Measurements from ENCODE around the gene PCDHGA6.
"Not testable (repeated sequence)": the region's sequence is repeated elsewhere in the genome, so short reads cannot be mapped to it uniquely, and the experiment has no call there.

Gene PCDHGA6

GRCh38 chr5:141394401-141395187 is 20.9 kb downstream of the PCDHGA6 start:
- not testable (repeated sequence) for DNase-seq

GRCh38 chr5:141397756-141398551 is 24.3 kb downstream of the PCDHGA6 start, which contains the start of gene PCDHGB5:
Gene PCDHGB5, plus strand, starts transcription at chr5:141397947. Its CDS starts 181 bp downstream, at chr5:141398128.
- DNase-seq = not testable (repeated sequence)

- DNase-seq = no peak
Observed at GRCh38 chr5:141398608-141399007, 24.9 kb downstream of the PCDHGA6 start.

GRCh38 chr5:141399555-141400258 is 26.0 kb downstream of the PCDHGA6 start:
- no peak for DNase-seq

GRCh38 chr5:141402553-141403243 is 29.0 kb downstream of the PCDHGA6 start, which contains the start of gene PCDHGA9:
Gene PCDHGA9, plus strand, starts transcription at chr5:141402778. Its CDS starts 175 bp downstream, at chr5:141402953.
- DNase-seq = no peak

GRCh38 chr5:141403387-141403786 is 29.7 kb downstream of the PCDHGA6 start:
- DNase-seq = no peak

GRCh38 chr5:141407790-141408505 is 34.3 kb downstream of the PCDHGA6 start, which contains the start of gene PCDHGB6:
Gene PCDHGB6, plus strand, starts transcription at chr5:141408021. Its CDS starts 182 bp downstream, at chr5:141408203.
- not testable (repeated sequence) for DNase-seq

- DNase-seq = no peak
Observed at GRCh38 chr5:141409598-141410306, 36.1 kb downstream of the PCDHGA6 start.

GRCh38 chr5:141411575-141411974 is 37.9 kb downstream of the PCDHGA6 start:
- DNase-seq = no peak

GRCh38 chr5:141412854-141413539 is 39.3 kb downstream of the PCDHGA6 start, which contains the start of gene PCDHGA10:
Gene PCDHGA10, plus strand, starts transcription at chr5:141412987. Its CDS starts 189 bp downstream, at chr5:141413176.
- no peak for DNase-seq

- DNase-seq = no peak
Observed at GRCh38 chr5:141413540-141414069, 39.9 kb downstream of the PCDHGA6 start.

GRCh38 chr5:141414548-141415274 is 41.0 kb downstream of the PCDHGA6 start:
- not testable (repeated sequence) for DNase-seq

- DNase-seq = not testable (repeated sequence)
Observed at GRCh38 chr5:141415275-141415618, 41.6 kb downstream of the PCDHGA6 start.

- DNase-seq = not testable (repeated sequence)
Observed at GRCh38 chr5:141417494-141418172, 43.9 kb downstream of the PCDHGA6 start, which contains the start of gene PCDHGB7. Gene PCDHGB7, plus strand, starts transcription at chr5:141417677. Its CDS starts 183 bp downstream, at chr5:141417860.

- DNase-seq = no peak
Observed at GRCh38 chr5:141419074-141419880, 45.6 kb downstream of the PCDHGA6 start.

GRCh38 chr5:141420855-141421488 is 47.3 kb downstream of the PCDHGA6 start, which contains the start of gene PCDHGA11:
Gene PCDHGA11, plus strand, starts transcription at chr5:141421051. Its CDS starts 177 bp downstream, at chr5:141421228.
- DNase-seq = no peak

GRCh38 chr5:141421489-141421855 is 47.8 kb downstream of the PCDHGA6 start:
- DNase-seq = no peak

All from NCI-H2029 treated with DMSO at 0.1 percent for 48 hours (cell line).